ENCODE measurements around the gene CDK5RAP3.
"Not testable (repeated sequence)": the region's sequence is repeated elsewhere in the genome, so short reads cannot be mapped to it uniquely, and the experiment has no call there.

Gene CDK5RAP3

DNA sequence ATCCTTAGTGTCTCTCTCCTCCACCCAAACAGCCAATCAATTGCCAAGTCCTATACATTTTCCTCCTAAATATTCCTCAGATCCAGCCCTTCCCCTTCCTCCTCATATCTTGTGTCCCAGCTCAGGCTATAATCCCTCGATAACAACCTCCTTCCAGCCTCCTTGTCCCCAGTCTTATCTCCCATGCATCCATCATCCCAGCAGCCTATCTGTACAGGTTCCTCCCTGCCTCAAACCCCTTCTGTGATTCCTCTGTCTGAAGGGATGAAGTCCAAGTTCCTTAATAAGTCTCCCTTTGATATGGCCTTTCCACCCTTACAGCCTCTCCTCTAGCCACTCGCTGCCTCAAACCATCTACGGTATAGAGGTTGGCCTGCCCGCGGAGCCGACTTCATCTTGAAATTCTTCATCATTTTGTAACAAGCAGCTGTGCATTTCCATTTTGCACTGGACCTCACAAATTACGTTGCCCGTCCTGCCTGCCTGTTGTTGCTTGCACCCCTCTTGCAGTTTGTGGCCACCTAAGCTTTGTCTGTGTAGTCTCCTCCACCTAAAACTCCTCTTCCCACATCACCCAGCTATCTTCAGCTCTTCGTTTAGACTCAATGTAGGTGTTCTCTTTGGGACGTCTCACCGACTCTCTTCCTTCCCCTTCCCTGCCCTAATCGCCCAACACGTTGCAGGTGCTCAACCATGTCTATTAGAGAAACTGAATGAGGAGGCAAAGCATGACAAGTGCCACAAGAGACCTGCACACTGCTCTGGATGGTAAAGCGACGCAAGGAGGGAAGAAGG lies 786 bp upstream of the CDK5RAP3 start:
- no peak for DNase-seq (ENCODE audit: low read depth)
- peak overlapping the region; percentile 27 for H3K4me3 ChIP-seq (ENCODE audit: low read depth, low read length)

DNA sequence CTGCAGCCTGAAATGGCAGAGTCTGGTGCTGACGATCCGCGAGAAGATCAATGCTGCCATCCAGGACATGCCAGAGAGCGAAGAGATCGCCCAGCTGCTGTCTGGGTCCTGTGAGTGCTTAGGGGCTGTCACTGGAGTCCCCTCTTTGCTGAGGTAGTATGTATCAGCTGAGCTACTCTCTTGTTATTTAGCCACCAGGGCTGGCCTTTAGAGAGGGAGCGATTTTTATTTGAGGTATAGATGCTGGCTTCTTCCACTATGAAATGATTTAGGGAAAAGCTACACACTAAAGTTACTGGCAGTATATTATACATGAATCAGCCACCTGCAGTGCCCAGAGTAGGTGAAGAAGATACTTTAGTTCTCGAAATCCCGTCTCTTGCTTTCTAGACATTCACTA lies 2.6 kb downstream of the CDK5RAP3 start:
- H3K4me3 ChIP-seq (ENCODE audit: low read depth, low read length), result no peak overlapping the region
- no peak for DNase-seq (ENCODE audit: low read depth)

DNA sequence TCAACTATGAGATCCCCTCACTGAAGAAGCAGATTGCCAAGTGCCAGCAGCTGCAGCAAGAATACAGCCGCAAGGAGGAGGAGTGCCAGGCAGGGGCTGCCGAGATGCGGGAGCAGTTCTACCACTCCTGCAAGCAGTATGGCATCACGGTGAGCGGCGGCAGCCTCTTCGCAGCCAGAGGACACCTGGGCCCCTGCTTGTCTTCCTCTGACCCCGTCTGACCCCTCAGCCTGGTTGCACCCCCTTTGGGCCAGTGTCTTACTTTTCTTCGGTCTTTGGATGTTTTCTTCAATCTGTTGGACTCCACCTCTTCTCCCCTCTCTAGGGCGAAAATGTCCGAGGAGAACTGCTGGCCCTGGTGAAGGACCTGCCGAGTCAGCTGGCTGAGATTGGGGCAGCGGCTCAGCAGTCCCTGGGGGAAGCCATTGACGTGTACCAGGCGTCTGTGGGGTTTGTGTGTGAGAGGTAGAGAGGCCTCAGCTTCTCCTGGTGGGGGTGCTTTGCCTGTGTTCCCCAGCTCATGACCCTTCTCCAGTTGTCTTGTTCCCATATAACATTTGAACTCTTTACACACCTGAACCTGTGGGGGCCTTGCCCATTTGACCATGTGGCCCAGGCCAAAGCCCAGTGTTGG lies 4.4 kb downstream of the CDK5RAP3 start:
- no peak for DNase-seq (ENCODE audit: low read depth)
- no peak overlapping the region for H3K4me3 ChIP-seq (ENCODE audit: low read depth, low read length)

DNA sequence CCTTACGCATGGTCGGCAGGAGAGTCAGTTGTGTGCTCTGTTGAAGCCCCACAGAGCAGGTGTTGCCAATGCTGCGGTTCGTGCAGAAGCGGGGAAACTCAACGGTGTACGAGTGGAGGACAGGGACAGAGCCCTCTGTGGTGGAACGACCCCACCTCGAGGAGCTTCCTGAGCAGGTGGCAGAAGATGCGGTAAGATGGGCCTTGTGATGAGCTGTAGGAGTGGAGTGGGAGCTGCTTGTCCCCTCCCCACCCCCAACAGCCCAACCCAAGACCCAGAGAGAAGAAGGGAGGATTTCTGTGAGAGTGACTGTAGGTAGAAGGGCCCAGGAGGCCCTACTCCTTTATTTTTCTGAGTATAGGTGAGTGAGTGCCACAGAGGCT lies 4.9 kb downstream of the CDK5RAP3 start:
- no peak for DNase-seq (ENCODE audit: low read depth)
- no peak overlapping the region for H3K4me3 ChIP-seq (ENCODE audit: low read depth, low read length)

DNA sequence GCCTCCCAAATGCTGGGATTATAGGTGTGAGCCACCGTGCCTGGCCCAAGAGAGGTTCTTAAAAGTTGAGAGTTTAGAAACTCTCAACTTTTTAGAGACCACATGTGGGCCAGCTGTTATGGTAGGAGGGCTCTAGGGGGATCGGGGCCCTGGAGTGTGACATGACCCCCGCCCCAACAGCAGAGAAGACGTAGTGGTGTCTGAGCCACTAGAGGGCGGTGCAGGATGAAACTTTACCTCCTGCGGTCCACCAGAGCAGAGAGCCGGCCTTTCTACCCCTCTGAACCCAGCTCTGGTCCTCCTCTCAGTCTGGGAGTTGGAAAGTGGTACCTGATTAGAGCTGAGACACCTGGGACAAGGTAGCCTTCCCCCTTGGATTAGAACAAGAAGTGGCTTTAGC lies 7.4 kb downstream of the CDK5RAP3 start:
- DNase-seq (ENCODE audit: low read depth), result no peak
- H3K4me3 ChIP-seq (ENCODE audit: low read depth, low read length), result no peak overlapping the region

DNA sequence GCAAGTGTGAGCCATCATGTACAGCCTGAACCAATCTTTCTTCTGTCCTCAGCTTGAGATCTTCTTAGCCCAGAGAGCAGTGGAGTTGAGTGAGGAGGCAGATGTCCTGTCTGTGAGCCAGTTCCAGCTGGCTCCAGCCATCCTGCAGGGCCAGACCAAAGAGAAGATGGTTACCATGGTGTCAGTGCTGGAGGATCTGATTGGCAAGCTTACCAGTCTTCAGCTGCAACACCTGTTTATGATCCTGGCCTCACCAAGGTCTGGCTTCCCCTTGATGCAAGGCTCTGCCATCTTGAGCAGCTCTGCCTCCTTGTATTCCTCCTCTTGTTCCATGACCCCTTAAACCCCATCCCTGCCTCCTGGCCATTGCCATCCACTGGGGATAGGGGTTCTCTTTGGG lies 9.6 kb downstream of the CDK5RAP3 start:
- no peak overlapping the region for H3K4me3 ChIP-seq (ENCODE audit: low read depth, low read length)
- DNase-seq (ENCODE audit: low read depth), result no peak

DNA sequence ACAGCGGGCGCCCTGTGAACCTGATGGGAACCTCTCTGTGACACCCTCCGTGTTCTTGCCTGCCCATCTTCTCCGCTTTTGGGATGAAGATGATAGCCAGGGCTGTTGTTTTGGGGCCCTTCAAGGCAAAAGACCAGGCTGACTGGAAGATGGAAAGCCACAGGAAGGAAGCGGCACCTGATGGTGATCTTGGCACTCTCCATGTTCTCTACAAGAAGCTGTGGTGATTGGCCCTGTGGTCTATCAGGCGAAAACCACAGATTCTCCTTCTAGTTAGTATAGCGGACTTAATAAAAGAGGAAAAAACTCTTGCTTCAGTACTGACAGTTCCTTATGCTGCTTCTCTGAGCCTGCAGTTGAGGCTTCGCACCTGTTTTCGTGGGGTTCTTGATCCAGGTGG lies 10.5 kb downstream of the CDK5RAP3 start:
- no peak overlapping the region for H3K4me3 ChIP-seq (ENCODE audit: low read depth, low read length)
- DNase-seq (ENCODE audit: low read depth), result no peak

DNA sequence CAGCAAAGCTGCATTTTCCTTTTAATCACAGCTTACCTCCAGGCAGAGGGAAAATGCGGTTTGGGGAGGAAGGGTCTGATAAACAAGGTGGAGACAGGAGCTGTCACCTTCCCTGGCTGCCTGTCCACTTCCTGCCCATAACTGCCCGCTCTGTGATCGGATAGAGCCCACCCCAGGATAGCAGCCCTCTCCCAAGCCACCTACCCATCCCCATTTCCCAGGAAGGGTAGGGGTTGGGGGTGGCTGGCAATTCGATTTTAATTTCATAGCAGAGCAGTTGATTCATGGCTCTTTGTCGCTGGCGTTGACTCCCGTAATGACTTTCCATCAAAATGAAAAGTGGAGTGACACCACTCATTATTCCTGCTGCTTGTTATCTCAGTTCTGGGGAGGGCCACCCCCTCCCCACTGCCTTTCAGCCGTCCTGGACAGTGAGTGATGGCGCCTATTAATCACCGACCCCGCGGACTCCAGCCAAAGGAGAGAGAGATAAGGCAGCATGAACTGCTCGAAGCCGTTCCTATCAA lies 11.2 kb downstream of the CDK5RAP3 start:
- DNase-seq (ENCODE audit: low read depth), result no peak
- no peak overlapping the region for H3K4me3 ChIP-seq (ENCODE audit: low read depth, low read length)

DNA sequence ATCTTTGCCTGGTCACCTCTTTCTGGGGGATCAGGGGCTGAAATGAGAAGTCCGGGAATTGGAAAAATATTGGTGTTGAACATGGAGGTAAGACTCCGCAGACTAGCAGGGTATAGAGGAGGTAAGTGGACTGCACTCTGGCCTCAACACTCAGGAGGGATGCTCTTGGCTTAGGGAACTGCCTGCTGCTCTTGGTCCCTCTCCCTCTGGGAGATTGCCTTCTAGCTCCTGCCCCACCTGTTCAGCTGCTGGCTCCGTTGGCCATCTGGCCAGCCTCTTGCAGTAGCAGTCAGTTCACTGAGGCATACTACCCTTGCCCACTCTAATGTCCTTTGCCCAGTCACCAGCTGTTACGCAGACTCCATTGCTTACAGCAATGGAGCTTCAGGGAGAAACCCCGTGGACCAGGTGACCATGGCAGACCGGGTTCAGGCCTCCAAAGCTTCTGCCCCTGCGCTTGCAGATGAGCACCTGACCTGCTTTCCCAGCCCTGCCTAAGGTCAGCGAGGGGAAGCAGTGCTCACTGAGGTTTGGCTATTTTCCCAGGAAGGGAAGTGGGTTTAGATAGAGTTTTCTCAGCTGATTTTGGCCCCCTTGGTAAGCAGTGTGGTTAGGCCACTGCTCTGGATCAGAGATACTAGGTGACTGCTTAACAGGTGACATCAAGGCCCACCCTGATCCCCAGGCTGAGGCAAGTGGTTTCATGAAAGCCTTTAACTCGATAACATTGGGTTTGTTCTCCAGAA lies 11.9 kb downstream of the CDK5RAP3 start:
- no peak for DNase-seq (ENCODE audit: low read depth)

DNA sequence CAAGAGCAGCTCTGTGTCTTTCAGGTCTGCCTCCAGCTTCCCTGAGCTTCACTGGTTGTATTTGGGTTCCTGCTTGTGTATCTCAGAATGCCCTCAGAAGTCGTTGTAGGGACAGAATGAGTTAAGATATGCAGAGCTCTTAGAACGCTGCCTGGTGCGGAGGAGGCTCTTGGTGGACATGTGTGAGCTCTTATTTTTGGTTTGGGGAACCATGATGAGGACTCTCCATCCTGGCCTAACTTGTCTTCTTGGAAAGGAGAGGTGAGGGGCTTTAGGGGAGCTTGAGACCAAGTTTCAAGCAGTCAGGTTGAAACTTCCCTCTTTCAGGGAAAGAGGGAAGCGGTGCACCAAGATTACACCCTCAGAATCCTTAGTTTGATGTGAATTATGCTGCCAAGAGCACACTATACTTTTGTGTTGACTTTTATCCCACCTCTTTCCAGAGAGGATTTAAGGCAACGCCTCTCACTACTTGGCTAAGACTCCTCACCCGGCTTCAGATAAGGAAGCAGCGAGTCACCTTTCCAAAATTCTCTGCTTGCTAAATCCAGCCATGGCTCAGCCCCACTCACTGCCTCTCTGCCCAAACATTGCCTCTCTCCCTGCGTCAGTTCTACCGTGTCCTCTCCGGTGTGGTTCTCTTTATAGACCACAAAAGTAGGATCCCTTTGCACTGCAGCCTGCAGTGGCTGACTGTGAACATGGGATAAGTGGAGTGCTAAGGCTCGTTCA lies 12.7 kb downstream of the CDK5RAP3 start:
- no peak for DNase-seq (ENCODE audit: low read depth)
- no peak overlapping the region for H3K4me3 ChIP-seq (ENCODE audit: low read depth, low read length)

More for the DNA sequence above, 11.9 kb downstream of the CDK5RAP3 start:
- no peak overlapping the region for H3K4me3 ChIP-seq (ENCODE audit: low read depth, low read length)

DNA sequence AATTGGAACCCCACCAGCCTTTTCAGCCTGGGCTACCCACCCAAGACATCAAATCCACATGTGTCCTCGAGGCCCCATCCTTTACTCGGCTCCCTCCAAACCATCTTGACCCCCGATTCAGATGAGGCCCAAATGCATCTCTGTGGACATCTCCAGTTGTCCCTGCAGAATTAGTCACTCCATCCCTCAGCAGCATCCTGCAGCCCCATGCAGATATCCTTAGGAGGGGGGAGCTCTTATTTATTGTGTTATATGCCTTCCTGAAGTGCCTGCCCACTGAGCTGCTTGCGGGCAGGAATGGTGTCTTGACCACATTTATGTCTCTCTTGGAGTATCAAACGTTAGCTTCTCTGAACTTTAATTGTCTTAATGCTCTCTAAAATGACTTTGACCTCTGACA lies 15.6 kb downstream of the CDK5RAP3 start:
- no peak for DNase-seq (ENCODE audit: low read depth)
- H3K4me3 ChIP-seq (ENCODE audit: low read depth, low read length), result no peak overlapping the region

DNA sequence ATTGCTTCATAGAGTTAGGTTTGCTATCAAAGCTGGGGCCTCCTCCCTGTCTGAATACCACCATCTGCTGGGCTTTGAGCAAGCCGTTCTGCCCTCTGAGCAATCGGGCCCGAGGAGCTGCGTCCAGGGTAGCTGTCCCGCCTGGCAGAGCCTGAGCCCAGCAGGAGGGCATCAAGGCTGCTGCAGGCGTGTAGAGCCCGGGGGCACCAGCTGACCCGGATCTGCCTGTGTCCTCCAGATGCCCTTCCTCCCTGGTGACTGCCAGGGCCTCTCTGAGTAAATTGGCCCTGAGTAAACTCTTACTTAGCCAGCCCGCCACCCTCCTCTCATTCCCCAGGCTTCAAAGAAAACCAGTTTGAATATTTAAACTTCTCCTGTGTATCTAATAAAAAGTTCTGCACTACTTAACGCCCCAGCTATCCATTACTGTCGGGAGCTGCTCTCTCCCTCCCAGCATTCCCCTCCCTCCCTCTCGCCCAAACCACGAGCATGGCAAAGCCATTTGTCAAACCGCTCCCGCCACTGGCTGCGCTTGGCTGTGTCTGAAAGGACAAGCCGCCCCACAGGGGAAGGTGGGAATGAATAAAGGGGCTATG lies 16.4 kb downstream of the CDK5RAP3 start:
- H3K4me3 ChIP-seq (ENCODE audit: low read depth, low read length), result no peak overlapping the region
- DNase-seq (ENCODE audit: low read depth), result no peak

DNA sequence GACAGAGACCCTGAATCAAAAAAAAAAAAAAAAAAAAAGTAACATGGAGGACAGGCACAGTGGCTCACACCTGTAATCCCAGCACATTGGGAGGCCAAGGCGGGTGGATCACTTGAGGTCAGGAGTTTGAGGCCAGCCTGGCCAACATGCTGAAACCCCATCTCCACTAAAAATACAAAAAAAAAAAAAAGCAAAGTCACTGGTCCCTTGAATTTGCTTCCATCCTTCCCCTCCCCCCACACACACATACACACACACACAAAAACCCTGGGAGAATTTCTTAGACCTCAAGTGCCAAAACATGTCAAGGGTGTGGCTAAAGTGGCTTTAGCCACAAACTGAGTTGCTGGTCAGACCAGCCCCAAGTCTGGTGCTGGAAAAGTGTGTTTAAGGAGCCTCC lies 17.5 kb downstream of the CDK5RAP3 start:
- not testable (repeated sequence) for H3K4me3 ChIP-seq (ENCODE audit: low read depth, low read length); DNase-seq (ENCODE audit: low read depth)

DNA sequence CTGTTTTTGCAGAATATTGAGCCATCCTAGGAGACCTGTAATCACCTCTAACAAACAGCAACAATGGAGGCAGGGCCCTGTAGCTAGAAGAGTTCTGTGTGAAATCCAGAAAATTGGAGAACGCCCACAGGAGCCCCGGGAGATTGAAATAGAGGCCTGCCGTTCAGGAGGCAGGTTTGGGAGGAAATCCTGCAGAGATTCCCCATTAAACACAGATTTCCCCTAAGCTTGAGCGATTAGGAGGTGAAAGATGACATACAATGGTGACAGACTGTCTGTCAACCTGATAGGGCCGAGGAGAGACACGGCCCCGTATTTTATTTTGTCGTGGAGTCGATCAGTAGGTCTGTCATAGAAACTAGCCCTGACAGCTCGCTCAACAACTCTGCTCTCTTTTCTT lies 18.2 kb downstream of the CDK5RAP3 start:
- no peak overlapping the region for H3K4me3 ChIP-seq (ENCODE audit: low read depth, low read length)
- no peak for DNase-seq (ENCODE audit: low read depth)

DNA sequence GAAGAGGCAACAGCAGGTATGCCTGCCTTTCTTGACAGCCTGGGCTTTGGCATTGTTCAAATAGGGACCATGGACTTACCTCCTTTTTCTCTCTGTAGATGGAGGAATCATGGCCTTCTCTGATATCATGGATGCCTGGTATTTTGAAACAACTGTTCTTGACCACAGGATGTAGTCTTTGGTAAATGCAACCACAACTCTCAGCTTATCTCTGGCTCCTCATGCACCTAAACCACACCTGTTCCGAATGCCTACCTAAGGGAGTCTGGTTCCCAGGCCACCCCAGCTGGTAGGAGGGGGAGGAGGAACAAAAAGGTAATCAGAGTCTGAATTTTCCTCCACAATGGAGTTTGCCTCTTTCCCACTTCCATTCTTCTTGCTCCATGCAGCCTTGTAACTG lies 18.8 kb downstream of the CDK5RAP3 start:
- no peak overlapping the region for H3K4me3 ChIP-seq (ENCODE audit: low read depth, low read length)
- no peak for DNase-seq (ENCODE audit: low read depth)

DNA sequence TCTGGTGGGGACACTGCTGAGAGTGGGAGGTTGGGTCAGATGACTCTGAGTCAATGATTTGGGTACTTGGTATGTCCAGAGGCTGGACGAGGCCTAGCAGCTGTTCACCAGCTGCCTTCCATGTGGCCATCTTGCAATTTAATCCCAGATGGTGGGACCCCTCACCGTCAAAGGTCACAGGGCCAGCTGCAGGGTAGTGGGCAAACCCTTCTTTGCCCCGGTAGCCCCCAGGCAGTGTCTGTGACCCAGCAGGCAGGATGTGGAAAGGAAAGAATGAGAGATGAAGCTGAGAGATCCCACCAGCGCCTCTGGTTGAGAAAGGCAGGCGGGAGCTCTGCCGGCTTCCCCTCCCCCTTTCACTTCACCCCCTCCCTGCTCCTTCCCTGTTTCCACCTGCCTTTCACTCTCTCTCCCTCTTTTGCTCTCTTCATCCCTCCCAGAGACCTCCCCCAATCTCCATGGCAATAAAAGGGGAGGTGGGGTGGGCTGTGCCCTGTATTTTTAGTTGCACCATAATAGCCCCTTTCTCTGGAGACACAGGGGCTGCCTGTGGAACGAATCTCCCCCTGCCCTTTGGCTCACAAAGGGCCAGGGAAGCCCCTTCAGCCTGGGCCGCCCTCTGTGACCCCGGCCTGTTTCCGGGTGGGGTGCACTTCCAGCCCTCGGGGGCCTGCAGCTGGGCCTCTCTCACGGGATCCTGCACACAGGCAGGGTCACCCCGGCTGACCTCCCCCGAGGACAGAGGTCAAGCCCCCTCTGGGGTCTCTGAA lies 20.2 kb downstream of the CDK5RAP3 start:
- no peak for DNase-seq (ENCODE audit: low read depth)
- H3K4me3 ChIP-seq (ENCODE audit: low read depth, low read length), result no peak overlapping the region

DNA sequence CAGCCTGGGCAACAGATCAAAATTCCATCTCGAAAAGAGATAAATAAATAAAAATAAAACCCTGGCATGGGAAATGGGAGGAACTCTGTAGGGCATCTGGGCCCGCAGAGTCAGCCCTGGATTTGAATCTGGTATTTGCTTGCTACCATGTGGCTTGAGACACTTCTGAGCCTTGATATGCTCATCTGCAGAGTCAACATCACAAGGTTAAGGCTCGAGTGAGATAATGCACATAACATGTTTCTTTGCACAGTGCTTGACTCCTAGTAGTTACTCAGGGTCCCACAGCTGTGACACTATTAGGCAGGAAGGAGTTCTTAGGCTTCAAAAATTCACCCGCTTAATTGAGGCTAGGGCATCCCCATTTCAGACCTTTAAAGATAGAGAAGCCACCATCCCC lies 21.3 kb downstream of the CDK5RAP3 start:
- H3K4me3 ChIP-seq (ENCODE audit: low read depth, low read length), result no peak overlapping the region
- DNase-seq (ENCODE audit: low read depth), result no peak

DNA sequence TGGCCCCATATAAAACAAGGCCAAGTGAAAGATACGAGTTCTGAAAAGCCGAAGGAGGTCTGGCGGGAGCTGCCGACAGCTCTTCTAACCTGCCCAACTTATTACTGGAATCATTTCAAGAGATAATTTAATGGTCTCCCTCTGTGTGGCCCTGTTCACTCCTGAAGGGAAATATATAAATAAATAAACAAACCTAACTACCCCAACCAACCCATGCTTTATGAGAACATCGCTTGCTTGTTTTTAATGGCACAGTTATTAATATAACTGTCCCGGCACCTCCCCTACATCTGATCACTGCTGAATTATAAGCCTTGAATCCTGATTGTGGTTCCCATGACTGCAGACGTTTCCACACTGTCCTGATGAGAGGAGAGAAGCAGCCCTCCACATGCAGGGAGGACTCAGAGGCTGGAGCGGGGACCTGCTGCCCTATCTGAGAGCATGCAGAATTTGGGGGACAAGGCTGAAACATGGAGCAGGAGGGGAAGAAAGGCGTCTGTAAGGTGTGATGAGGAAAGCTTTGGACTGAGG lies 22.2 kb downstream of the CDK5RAP3 start:
- no peak overlapping the region for H3K4me3 ChIP-seq (ENCODE audit: low read depth, low read length)
- no peak for DNase-seq (ENCODE audit: low read depth)

All from skeletal muscle cell (primary cell).